Astrocyte of the cerebellum (primary cell): Measurements from ENCODE around the gene NPBWR2.

ENCODE experiments used
- DNase-seq: peaks from one replicate; pipeline ENCODE4 v3.0.0-alpha.2; 2011; ENCODE audit warnings: low read depth
- H3K4me3 ChIP-seq: 2 replicates; pipeline ENCODE4 v1.5.1; 2011; ENCODE audit warnings: mild to moderate bottlenecking, low read depth, low read length, moderate library complexity
- in situ Hi-C: cut with HindIII; loops from 2 replicates; pipeline ENCODE4 v1.10.0; 2017; ENCODE audit warnings: low sequenced_read_pairs
- TF ChIP-seq, protein P1 (sequence below): IDR thresholded peaks from 2 replicates; pipeline ENCODE4 v1.5.1; 2012; ENCODE audit warnings: low read length, low read depth, moderate library complexity, mild to moderate bottlenecking; ENCODE audit errors: missing control alignments

NPBWR2 gene

DNA sequence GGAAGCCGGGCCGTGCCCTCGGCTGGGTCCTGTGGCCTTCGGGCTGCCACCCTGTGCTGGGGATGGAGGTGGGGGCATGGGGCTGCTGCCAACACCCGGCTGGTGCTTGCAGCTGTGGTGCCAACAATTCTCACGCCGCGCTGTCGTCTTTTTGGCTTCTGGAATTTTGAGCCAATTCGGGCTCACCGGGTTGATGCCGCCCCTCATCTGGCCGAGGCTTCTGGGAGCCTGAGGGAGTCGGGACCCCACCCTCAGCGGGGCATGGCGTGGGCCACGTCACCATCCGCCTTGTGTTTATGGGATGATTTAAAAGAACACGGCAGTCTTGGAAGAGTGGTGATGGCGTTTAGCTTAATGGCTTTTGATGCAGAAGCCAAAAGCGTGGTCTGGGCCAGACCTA is 8.7 kb upstream of the NPBWR2 start:
- in situ Hi-C loops, result no loop called here
- no peak for DNase-seq
- H3K4me3 ChIP-seq, result no peak overlapping the region
- TF ChIP-seq, protein P1, sequence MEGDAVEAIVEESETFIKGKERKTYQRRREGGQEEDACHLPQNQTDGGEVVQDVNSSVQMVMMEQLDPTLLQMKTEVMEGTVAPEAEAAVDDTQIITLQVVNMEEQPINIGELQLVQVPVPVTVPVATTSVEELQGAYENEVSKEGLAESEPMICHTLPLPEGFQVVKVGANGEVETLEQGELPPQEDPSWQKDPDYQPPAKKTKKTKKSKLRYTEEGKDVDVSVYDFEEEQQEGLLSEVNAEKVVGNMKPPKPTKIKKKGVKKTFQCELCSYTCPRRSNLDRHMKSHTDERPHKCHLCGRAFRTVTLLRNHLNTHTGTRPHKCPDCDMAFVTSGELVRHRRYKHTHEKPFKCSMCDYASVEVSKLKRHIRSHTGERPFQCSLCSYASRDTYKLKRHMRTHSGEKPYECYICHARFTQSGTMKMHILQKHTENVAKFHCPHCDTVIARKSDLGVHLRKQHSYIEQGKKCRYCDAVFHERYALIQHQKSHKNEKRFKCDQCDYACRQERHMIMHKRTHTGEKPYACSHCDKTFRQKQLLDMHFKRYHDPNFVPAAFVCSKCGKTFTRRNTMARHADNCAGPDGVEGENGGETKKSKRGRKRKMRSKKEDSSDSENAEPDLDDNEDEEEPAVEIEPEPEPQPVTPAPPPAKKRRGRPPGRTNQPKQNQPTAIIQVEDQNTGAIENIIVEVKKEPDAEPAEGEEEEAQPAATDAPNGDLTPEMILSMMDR, result no peak

DNA sequence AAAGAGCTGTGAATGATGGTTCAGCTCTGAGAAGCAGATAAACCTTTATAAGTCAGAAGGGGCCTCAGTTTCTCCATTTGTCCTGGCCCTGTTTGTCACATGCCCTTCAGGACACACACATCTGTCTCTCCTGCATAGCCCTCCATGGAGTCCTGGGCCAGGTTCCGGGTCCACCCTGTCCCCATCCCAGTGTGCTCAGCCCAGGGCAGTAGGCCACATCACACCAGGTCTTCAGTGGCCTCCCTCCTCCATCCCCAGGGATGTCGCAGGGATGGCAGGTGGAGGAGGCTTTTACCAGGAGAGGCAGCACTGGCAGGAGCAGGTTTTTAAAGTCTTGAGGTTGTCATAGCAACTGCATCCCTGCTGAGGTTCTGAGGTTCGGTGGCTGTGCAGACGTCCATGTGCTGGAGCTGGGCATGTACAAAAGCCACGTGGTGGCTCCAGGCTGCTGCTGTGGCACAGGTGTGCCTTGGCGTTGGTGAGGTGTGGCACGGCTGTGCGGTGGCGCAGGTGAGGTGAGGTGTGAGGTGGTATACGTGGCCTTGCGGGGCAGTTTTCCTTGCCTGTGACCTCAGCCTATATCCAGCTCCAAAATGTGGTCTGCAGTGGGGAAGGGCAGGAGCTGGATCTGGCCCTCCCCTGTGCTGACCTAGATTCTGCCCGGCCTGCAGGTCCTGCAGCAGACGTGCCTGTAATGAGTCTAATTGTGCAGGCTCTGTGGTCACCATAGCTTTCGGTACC is 8.0 kb upstream of the NPBWR2 start:
- in situ Hi-C loops, result no loop called here
- TF ChIP-seq, protein P1, result no peak
- no peak overlapping the region for H3K4me3 ChIP-seq
- DNase-seq, result no peak

DNA sequence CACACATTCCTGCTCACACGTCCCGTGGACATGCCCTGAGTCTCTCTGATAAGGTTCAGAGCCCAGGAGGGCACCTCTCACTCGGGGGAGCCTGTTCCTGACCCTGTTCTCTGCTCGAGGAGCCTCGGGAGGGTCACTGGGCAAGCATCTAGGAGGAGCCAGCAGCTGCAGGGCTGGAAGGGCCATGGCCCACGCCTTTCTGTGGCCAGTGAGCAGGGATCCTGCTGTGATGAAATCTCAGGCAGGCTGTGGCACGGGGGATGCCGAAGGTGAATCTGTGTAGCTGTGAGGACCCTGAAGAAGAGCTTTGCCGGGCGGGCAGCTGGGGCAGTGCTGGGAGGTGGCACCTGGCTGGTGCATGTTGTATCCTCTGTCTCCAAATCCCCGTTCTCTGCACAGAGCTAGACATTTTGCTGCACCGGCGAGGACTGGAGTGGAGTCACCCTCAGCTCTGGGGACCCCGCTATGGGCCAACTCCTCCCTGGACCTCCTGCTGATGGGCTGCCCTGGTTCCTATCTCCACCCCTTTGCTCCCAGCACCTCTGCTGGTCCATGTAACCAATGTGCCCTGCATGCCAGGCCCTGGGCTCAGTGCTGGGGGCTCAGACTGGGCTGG is 7.1 kb upstream of the NPBWR2 start:
- in situ Hi-C loops, result no loop called here
- no peak for DNase-seq
- TF ChIP-seq, protein P1, result no peak
- H3K4me3 ChIP-seq, result no peak overlapping the region

DNA sequence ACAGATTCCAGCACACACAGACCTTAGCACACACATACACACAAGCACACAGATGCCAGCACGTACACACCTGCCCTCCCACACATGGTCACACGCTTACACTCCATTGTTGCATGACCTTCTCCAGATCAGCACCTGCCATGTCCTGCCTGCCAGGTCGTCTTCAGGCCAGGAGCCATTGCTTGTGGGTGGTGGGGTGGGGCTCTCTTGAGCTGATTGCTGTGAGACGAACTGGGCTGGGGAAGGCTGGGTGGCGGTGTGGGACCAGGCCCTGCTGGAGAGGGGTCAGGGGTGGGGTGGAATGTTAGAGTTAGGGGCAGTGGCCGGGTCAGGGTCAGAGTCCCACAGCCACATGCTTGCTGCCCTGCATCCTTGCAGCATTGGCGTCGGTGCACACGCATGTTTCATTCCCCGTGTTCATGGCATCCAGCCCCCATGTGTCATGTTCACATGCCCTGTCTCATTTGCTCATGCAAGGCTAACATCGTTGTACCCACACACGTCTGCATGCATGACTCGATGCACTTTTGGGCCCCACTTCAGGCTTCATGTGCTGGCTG is 6.5 kb upstream of the NPBWR2 start:
- no peak overlapping the region for H3K4me3 ChIP-seq
- in situ Hi-C loops, result no loop called here

DNA sequence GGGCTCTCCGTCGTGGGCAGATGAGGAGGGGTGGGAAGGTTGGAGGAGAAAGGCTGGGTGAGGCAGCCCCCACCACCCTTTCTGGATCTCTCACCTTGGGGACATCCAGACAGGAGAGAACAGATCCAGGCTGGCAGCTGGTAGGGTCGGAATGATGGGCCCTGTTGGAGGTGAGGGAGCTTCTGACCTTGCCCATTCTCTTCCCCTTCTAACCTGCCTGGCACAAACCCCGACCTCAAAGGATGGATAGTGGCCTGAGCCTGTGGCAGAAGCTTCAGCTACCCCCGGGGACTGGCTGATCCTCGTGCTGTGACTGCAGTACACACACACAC is 6.0 kb upstream of the NPBWR2 start:
- no peak for DNase-seq
- H3K4me3 ChIP-seq, result no peak overlapping the region
- TF ChIP-seq, protein P1, result no peak
- in situ Hi-C loops, result no loop called here

More for the DNA sequence above, 6.5 kb upstream of the NPBWR2 start:
- TF ChIP-seq, protein P1, result no peak
- DNase-seq, result no peak

DNA sequence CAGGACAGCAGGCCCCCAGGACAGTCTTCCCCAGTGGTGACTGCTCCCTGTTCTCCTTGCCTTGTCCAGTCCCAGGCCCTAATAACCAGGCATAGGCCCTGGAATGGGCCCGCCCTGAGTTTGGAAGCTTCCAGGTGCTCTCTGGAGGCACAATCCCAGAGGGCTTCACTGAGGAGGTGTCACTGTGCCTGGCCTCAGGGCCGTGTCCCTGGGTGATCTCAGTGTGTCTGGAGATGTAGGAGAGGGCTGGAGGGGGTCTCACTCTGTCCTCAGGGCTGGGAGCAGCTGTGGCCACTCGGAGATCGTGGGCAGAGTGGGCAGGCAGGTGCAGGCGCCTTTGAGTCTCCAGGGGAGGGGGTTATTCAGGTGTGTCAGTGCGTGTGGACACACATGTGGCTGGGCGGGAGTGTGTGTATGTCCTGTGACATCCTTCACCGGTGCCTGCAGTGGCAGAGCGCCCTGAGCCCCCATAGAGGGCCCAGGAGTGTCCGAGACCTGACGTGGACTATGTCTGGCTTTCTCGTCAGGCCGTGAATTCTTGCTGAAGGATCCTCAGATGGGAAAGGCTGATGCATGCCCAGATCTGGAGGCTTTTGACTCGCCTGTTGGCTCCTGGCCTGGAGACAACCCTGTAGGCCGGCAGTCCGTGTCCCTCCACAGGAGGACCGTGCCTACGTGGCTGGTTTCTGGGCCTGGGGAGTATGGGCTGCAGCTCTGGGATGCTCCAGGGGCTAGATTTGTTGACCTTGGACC is 5.5 kb upstream of the NPBWR2 start:
- DNase-seq, result no peak
- in situ Hi-C loops, result no loop called here
- TF ChIP-seq, protein P1, result no peak
- no peak overlapping the region for H3K4me3 ChIP-seq
